ENCODE measurements around the gene CCDC50. TPM values are rescaled to one million over a fixed set of nuclear protein-coding genes. Genes with fewer than 3 reads are reported as not detected.

CCDC50 gene
- total and polyA plus RNA-seq, 7 donors, result 15.4 to 41.5 (median 27.6) TPM

DNA sequence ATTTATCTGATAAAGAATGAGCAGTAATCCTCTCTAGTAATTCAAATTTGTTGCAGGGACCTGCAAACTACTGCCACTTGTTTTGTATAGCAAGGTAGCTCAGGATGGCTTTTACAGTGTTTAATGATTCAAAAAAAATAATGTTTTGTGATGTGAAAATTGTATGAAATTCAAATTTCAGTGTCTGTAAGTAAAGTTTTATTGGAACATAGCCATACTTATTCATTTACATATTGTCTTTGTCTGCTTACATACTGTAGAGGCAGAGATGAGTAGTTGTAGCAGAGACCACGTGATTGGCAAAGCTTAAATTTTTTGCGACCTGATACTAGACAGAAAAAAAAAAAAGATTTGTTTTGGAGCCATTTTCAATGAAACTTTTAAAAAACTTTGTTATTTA lies 7.6 kb downstream of the CCDC50 start:
- DNase-seq (no peak), ATAC-seq (no peak)
- no peaks in the 10 kb centered on the region for H3K27me3 ChIP-seq (ENCODE audit: insufficient read depth in 3 of 3, low read length in 2 of 3)
- H3K27ac ChIP-seq, result no peak overlapping the region
- H3K4me3 ChIP-seq, result no peak overlapping the region
- no peak for TF ChIP-seq CTCF (IDR thresholded peaks at IDR 0.05)
- no peaks in the 10 kb centered on the region for H3K36me3 ChIP-seq (ENCODE audit: insufficient read depth in 1 of 2, low read depth in 1 of 2)
- intact Hi-C loops (cut with DNase I), result no loop called here
- H3K9me3 ChIP-seq, result no peaks in the 10 kb centered on the region
- 55 to 63% (median 61%) methylated on average over 2 of the region's 2 CpGs for WGBS, 3 donors
- H3K4me1 ChIP-seq, result peaks cover 67% of the 10 kb centered on the region

- WGBS, 3 donors, result 91 to 96% (median 94%) methylated on average over 4 of the region's 4 CpGs
- Histone ChIP-seq H3K36me3 (ENCODE audit: insufficient read depth in 1 of 2, low read depth in 1 of 2) (no peaks in the 10 kb centered on the region), H3K9me3 (no peaks in the 10 kb centered on the region), H3K4me3 (no peak overlapping the region), H3K4me1 (peaks cover 69% of the 10 kb centered on the region), H3K27ac (no peak overlapping the region), H3K27me3 (ENCODE audit: insufficient read depth in 3 of 3, low read length in 2 of 3) (no peaks in the 10 kb centered on the region)
- TF ChIP-seq CTCF (IDR thresholded peaks at IDR 0.05), result no peak
- no peak for DNase-seq
- intact Hi-C loops (cut with DNase I), result no loop called here
- no peak for ATAC-seq
Measured at GRCh38 chr3:191338177-191338488, 8.9 kb downstream of the CCDC50 start.

DNA sequence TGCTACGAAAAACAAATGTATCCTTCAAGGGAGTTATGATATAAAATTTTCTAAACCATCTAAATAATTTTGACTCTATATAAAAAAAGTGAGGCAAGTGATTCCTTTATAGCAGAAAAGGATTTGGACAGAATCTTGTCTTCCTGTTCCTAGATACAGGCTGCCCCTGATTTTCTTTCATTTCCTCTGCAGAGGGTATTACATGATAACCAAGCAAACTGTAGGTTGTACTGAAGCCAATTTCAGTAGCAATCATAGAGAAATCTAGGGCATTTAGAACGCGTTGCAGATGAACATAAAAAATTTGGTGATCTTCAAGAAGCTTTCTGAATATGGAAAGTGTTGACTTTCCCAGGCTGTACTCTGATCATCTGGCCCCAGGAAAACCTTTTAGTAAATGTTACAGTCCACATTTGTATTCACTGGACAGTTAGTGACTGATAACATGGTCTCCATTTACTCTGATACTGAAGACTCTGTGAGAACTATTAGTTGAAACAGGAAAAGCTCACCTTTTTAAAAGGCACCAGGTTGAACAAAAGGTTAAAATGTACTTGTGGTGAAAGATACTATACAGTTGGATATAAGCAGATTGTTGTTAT lies 10.2 kb downstream of the CCDC50 start:
- no peak for ATAC-seq
- TF ChIP-seq CTCF (IDR thresholded peaks at IDR 0.05), result no peak
- no peaks in the 10 kb centered on the region for H3K36me3 ChIP-seq (ENCODE audit: insufficient read depth in 1 of 2, low read depth in 1 of 2)
- H3K4me3 ChIP-seq, result no peak overlapping the region
- intact Hi-C loops (cut with DNase I), result no loop called here
- 50 to 72% (median 51%) methylated on average over 3 of the region's 3 CpGs for WGBS, 3 donors
- no peaks in the 10 kb centered on the region for H3K27me3 ChIP-seq (ENCODE audit: insufficient read depth in 3 of 3, low read length in 2 of 3)
- no peak for DNase-seq
- H3K9me3 ChIP-seq, result no peaks in the 10 kb centered on the region
- H3K27ac ChIP-seq, result no peak overlapping the region
- peaks cover 68% of the 10 kb centered on the region for H3K4me1 ChIP-seq

- intact Hi-C loops (cut with DNase I), result no loop called here
- DNase-seq (no peak), ATAC-seq (no peak)
- TF ChIP-seq CTCF (IDR thresholded peaks at IDR 0.05), result no peak
- H3K4me3 ChIP-seq, result no peak overlapping the region
- 99 to 100% (median 99%) methylated on average over 2 of the region's 2 CpGs for WGBS, 3 donors
- peaks cover 68% of the 10 kb centered on the region for H3K4me1 ChIP-seq
- H3K27me3 ChIP-seq (ENCODE audit: insufficient read depth in 3 of 3, low read length in 2 of 3), result no peaks in the 10 kb centered on the region
- H3K36me3 ChIP-seq (ENCODE audit: insufficient read depth in 1 of 2, low read depth in 1 of 2), result no peaks in the 10 kb centered on the region
- no peaks in the 10 kb centered on the region for H3K9me3 ChIP-seq
- H3K27ac ChIP-seq, result no peak overlapping the region
Measured at GRCh38 chr3:191340351-191340750, 11.2 kb downstream of the CCDC50 start.

- ATAC-seq, result no peak
- Histone ChIP-seq H3K27ac (no peak overlapping the region), H3K9me3 (no peaks in the 10 kb centered on the region), H3K4me3 (no peak overlapping the region), H3K4me1 (peaks cover 70% of the 10 kb centered on the region), H3K36me3 (ENCODE audit: insufficient read depth in 1 of 2, low read depth in 1 of 2) (no peaks in the 10 kb centered on the region), H3K27me3 (ENCODE audit: insufficient read depth in 3 of 3, low read length in 2 of 3) (no peaks in the 10 kb centered on the region)
- intact Hi-C loops (cut with DNase I), result no loop called here
- WGBS, 3 donors, result 88 to 97% (median 96%) methylated on average over 1 of the region's 1 CpG
- no peak for TF ChIP-seq CTCF (IDR thresholded peaks at IDR 0.05)
- no peak for DNase-seq
Measured at GRCh38 chr3:191340966-191341365, 11.8 kb downstream of the CCDC50 start.

All from psoas muscle (tissue), 8 donors.